ENCODE data around the gene COL19A1.
A peak's percentile ranks its signal among the peaks of the same experiment; 100 is the strongest.

The COL19A1 gene

DNA sequence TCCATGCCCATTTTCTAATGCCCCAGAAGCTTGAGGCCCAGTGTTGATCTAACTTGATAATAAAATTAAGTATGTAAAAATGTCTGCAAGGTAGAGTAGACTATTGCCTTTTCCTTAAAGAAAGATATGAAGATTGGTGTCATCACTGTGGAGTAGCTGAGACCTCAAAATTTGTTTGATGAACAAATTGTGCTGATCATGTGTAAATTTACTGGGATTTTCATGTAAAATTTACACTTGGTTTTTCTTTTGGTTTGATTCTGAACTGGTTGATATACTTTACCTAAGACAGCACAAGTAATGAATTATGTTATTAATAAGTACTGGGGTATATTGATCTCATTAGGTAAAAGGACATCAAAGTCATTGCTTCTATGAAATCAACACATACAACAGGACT, 207.3 kb downstream of the COL19A1 start:
- no peak for DNase-seq

DNA sequence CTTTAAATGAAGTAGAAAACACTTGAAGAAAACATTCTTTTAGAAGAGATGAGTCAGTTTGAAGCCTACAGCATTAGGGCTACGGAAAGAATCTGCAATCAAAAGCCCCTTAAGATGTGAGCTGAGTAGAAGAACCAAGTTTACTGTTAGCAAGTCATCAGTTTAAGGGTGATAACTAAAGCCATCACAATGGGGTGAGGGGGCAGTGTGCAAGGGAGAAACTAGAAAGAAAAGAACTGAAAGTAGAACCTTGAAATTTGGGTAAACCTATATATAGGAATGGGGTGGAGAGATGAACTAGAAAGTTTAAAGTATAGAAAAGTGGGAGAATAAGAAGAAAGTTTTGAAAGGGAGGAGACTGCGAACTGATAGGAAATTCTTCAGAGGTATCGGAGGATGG, 212.9 kb downstream of the COL19A1 start:
- no peak for DNase-seq

GRCh38 chr6:70080443-70081070, 214.2 kb downstream of the COL19A1 start:
- DNase-seq: no peak

DNA sequence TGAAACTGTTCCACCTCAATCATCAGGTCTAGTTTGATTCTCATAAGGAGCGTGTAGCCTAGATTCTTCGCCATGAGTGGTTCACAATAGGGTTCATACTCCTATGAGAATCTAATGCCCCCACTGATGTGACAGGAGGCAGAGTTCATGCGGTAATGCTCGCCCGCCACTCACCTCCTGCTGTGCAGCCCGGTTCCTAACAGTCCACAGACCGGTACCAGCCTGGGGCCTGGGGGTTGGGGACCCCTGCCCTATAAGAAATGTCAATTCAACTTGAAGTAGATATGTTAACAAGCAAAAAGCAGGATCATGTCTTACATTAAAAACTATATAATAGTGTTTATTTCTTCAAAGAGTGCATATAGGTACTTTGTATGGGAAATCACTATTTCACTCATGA, 216.5 kb downstream of the COL19A1 start:
- DNase-seq: no peak

GRCh38 chr6:70086806-70087205, 220.4 kb downstream of the COL19A1 start:
- no peak for DNase-seq

DNA sequence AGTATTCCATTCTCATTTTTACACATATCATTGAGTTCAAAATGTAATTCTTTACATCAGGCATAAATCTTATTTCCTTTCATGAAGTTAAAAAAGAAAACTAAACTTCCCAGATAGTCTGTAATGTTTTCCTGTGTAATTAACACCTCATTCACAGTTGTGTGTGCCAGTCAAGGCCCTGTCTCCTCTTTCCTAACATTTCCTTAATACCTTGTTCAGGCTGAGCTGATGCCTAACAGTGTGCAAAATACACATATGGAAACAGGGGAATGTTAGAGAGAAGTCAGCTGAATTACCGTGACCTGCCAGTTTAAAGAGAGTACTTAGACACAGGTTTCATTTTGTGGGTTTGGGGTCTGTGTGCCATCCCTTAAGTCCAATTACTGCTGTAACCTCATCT, 227.8 kb downstream of the COL19A1 start:
- no peak for DNase-seq

GRCh38 chr6:70099732-70100131, 233.4 kb downstream of the COL19A1 start:
- DNase-seq: no peak

GRCh38 chr6:70103798-70104197, 237.4 kb downstream of the COL19A1 start:
- no peak for DNase-seq

DNA sequence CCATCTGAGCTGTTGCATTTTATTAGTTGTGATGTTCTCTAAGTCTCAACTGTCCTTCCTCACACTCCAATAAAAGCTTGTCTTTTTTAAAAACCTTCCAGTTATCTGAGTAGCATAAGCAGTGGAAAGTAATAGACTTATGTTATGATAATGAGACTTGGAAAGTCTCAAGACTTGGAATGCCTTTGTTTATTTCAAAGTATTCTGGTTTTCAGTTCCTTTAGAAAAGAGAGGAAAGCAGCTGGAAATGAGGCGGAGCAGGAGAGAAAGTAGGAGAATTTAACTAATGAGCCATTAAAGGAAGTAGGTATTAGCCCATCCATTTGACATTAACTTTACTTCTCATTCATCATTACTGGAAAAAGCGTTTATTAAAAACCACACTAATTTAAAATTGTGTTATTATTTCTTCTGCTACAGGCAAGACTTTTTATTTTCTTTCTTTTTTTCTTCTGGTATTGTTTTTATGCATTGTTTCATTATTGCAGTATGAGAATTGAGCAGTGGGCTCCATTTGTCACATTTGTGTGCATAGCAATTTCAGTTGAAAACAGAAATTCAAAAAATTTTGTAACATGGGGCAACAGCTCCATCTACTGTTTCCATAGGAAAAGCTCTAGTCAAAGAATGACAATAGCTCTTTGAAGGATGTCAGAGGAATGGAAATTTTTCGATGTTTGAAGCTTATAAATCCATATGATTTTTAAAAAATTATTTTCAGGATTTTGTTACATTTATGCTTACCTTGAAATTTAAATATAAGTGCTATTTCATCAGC, 241.7 kb downstream of the COL19A1 start:
- no peak for DNase-seq

DNA sequence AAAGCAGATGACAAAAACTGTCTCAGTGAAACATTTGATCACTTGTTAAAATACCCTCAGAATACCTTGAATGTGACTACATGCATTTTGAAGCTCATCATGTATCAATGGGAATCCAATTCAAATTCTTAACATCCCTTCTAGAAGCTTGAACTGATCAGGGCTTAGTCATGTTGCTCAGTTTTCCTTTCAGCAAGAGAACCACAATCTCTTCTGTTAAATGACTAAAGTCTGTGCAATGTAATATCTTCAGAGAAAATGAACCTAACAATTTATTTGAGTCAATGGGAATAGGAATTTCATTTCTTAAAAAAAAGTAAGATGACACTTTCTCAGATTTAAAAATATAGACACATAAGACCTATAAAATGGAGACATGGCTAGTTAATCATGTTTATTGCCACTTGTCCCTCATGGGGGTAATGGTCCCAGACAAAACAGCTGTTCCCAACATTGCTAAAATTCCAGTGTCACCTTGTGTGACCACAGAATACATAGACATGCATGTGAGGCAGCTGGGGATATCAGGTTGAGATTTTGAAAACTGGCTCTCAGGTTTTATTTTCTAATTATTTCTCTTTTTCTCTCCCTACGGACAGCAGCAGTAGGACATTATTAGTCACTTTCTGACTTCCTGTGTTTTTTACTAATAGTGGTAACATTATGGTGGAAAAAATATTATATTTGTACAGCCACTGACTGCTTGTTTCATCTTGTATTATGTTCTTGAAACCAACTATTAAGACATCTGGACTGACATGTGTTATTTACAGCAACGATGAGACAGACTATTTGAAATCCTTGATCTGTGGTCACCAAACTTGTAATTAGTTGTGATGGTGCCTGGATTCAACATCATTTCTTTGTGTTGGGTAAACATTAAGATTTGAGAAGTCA, 244.0 kb downstream of the COL19A1 start:
- no peak for DNase-seq

GRCh38 chr6:70111737-70112136, 245.4 kb downstream of the COL19A1 start:
- no peak for DNase-seq

- DNase-seq: no peak
Observed at GRCh38 chr6:70112716-70113115, 246.4 kb downstream of the COL19A1 start.

- no peak for DNase-seq
Observed at GRCh38 chr6:70113171-70113570, 246.8 kb downstream of the COL19A1 start.

GRCh38 chr6:70118670-70119069, 252.3 kb downstream of the COL19A1 start:
- DNase-seq: no peak

DNA sequence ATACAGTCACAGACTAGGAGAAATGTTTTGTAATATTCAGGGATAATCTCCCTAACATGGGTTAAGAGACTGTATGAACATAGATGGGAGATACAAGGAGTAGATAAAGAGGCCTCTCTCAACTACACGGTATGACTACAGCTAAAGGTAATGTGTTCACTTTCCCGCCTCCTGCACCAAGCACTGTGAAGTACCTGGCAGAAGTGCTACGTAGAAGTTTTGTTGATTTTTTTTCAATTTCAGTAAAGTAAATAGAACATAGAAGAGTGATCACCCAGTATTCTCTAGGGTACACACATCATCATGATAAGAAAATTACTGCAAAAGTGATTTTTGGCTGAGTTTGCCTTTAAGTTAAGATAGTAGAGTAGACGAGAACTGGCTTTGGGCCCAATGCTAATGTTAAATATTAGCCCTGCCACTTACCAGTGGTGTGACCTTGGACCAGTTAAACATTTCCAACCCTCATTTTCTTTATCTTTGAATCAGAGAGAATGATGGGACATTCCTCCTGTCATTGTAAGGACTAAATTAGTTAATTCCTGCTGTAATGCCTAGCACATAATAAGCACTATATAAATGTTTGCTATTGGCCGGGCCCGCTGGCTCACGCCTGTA, 253.0 kb downstream of the COL19A1 start:
- DNase-seq: no peak

- DNase-seq: no peak
Observed at GRCh38 chr6:70124443-70124842, 258.1 kb downstream of the COL19A1 start.

DNA sequence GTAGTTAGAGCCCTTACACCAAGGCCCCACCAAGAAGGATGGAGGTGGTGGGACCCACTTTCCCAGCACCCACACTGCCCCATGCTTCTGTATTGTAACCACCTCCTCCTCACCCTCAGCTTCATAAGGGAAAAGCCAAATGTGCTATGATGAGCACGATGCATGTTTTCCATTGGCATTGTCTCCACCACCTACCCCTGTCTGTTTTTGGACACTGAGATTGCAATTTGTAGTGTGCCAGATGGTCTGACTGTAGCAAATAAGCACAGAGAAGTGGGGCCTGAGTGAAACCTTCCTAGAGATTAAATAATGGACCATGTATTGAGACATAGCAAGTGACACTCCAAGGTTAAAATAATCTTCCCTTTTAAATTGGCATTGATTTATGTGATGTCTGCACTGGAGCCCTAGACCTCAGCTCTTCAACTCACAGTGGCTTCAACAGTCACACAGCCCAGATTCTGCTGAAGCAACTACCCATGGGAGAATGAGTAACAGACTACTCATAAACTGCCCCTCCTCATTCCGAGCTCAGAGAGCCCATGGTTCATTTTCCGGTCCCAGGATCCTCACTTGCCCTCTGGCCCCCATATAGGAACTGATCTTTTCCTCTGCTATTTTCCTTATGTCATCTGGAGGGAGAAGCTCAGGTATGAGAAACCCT, 258.7 kb downstream of the COL19A1 start:
- DNase-seq: no peak

DNA sequence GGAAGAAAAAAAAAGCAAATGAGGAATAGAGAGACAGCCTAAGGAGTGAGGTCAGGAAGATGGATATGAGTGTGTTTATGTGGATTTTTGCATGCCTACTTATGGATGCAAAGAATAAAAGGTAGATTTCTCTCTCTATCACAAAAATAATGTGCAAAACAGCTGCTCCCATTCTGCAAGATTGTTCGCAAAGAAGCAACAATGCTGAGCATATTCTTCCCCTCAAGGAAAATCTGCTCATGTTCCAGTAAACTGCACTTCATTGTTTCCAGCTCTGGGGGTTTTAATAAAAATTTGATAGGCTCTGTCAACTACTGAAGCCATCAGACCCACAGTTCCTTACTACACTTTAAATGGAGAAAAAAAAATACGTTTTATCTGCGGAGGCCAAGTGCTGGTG, 259.2 kb downstream of the COL19A1 start:
- no peak for DNase-seq

- no peak for DNase-seq
Observed at GRCh38 chr6:70129341-70129740, 263.0 kb downstream of the COL19A1 start.

DNA sequence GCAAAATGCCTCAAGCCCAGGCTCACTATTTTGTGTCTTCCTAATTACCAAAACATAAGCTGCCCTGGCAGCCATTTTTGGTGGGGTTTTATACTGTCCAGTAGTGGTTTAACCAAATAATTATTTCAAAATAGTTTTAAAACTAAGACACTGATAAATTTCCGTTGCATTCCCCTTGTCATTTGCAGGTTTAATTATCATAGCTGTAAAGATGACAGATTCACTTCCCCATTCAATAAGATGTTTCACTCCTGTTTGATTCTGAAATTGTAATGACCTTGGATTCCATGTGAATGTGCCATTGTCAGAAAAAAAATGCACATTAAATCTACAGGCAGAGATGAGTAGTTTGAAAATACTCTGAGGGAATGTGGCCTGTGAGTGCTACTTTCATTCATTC, 264.5 kb downstream of the COL19A1 start:
- no peak for DNase-seq

GRCh38 chr6:70131528-70131927, 265.2 kb downstream of the COL19A1 start:
- DNase-seq: no peak

DNA sequence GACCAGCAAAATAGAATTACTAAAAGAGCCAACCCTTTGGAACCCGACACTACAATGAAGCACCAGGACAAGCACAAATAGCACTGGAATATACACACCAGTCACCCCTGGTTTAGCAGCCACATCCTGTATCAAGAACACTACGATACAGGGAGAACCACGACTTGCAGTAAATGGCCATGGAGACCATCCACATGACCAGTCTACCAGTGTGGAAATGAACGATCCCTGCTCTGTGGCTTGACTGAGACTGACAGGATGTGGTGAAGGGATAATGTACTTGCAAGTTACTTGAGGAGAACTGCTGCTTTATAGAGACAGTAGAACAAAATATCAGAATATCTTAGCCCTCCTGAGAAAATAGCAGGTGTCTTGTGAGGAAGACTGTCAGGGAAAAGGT, 266.9 kb downstream of the COL19A1 start:
- DNase-seq: peak; percentile 3

- no peak for DNase-seq
Observed at GRCh38 chr6:70134542-70134941, 268.2 kb downstream of the COL19A1 start.

All from GDM1 (cell line).